Measurements from ENCODE around the gene RGS21. TPM values are rescaled to one million over a fixed set of nuclear protein-coding genes. Genes with fewer than 3 reads are reported as not detected.

The RGS21 gene
- total RNA-seq, 6 experiments from 2014 or later = not detected

- intact Hi-C loops (cut with DNase I) = no loop called here
- no peak for ATAC-seq
- 25% methylated on average over 3 of the region's 3 CpGs for WGBS (ENCODE audit: insufficient coverage, low coverage, low lambda C conversion rate, missing lambda C conversion rate)
Measured at GRCh38 chr1:192350356-192350755, 33.6 kb downstream of the RGS21 start.

GRCh38 chr1:192351550-192351949 is 34.8 kb downstream of the RGS21 start:
- DNase-seq = no peak
- H3K27me3 ChIP-seq = no peaks in the 10 kb centered on the region
- H3K4me3 ChIP-seq = no peak overlapping the region
- intact Hi-C loops (cut with DNase I) = no loop called here
- H3K27ac ChIP-seq = no peak overlapping the region
- no peaks in the 10 kb centered on the region for H3K36me3 ChIP-seq
- H3K4me1 ChIP-seq = no peaks in the 10 kb centered on the region
- no peak for TF ChIP-seq CTCF (IDR thresholded peaks at IDR 0.05)
- TF ChIP-seq POLR2A (IDR thresholded peaks at IDR 0.05) = no peak
- no peaks in the 10 kb centered on the region for H3K9me3 ChIP-seq
- no peak for ATAC-seq

More at GRCh38 chr1:192350356-192350755, 33.6 kb downstream of the RGS21 start:
- H3K27ac ChIP-seq = no peak overlapping the region
- no peak overlapping the region for H3K4me3 ChIP-seq
- H3K36me3 ChIP-seq = no peaks in the 10 kb centered on the region
- TF ChIP-seq POLR2A (IDR thresholded peaks at IDR 0.05) (no peak), CTCF (IDR thresholded peaks at IDR 0.05) (no peak)
- no peaks in the 10 kb centered on the region for H3K4me1 ChIP-seq
- no peak for DNase-seq
- no peaks in the 10 kb centered on the region for H3K9me3 ChIP-seq
- H3K27me3 ChIP-seq = no peaks in the 10 kb centered on the region

GRCh38 chr1:192357924-192358323 is 41.1 kb downstream of the RGS21 start:
- intact Hi-C loops (cut with DNase I) = no loop called here
- no peak for ATAC-seq
- no peaks in the 10 kb centered on the region for H3K36me3 ChIP-seq

GRCh38 chr1:192358402-192358801 is 41.6 kb downstream of the RGS21 start:
- no peaks in the 10 kb centered on the region for H3K27me3 ChIP-seq
- intact Hi-C loops (cut with DNase I) = no loop called here
- H3K9me3 ChIP-seq = no peaks in the 10 kb centered on the region
- DNase-seq (no peak), ATAC-seq (no peak)
- H3K4me1 ChIP-seq = no peaks in the 10 kb centered on the region
- no peak overlapping the region for H3K27ac ChIP-seq
- 60% methylated on average over 3 of the region's 3 CpGs for WGBS (ENCODE audit: insufficient coverage, low coverage, low lambda C conversion rate, missing lambda C conversion rate)
- H3K4me3 ChIP-seq = no peak overlapping the region
- H3K36me3 ChIP-seq = no peaks in the 10 kb centered on the region
- TF ChIP-seq CTCF (IDR thresholded peaks at IDR 0.05) (no peak), POLR2A (IDR thresholded peaks at IDR 0.05) (no peak)

More at GRCh38 chr1:192357924-192358323, 41.1 kb downstream of the RGS21 start:
- Histone ChIP-seq H3K4me1 (no peaks in the 10 kb centered on the region), H3K27ac (no peak overlapping the region), H3K27me3 (no peaks in the 10 kb centered on the region), H3K9me3 (no peaks in the 10 kb centered on the region), H3K4me3 (no peak overlapping the region)
- no peak for DNase-seq
- WGBS (ENCODE audit: insufficient coverage, low coverage, low lambda C conversion rate, missing lambda C conversion rate) = 41% methylated on average over 4 of the region's 4 CpGs
- TF ChIP-seq CTCF (IDR thresholded peaks at IDR 0.05) = no peak
- no peak for TF ChIP-seq POLR2A (IDR thresholded peaks at IDR 0.05)

- no peak for DNase-seq
- no peak overlapping the region for H3K27ac ChIP-seq
- H3K4me1 ChIP-seq = no peaks in the 10 kb centered on the region
- intact Hi-C loops (cut with DNase I) = no loop called here
- no peaks in the 10 kb centered on the region for H3K36me3 ChIP-seq
- no peaks in the 10 kb centered on the region for H3K27me3 ChIP-seq
- no peaks in the 10 kb centered on the region for H3K9me3 ChIP-seq
- H3K4me3 ChIP-seq = no peak overlapping the region
- ATAC-seq = no peak
- WGBS (ENCODE audit: insufficient coverage, low coverage, low lambda C conversion rate, missing lambda C conversion rate) = 54% methylated on average over 1 of the region's 1 CpG
- TF ChIP-seq POLR2A (IDR thresholded peaks at IDR 0.05) (no peak), CTCF (IDR thresholded peaks at IDR 0.05) (no peak)
Measured at GRCh38 chr1:192358822-192359221, 42.0 kb downstream of the RGS21 start.

All from right lobe of liver (tissue), 6 donors.